PC-9 (cell line): ENCODE data around the gene OXCT1.

Experiments
- CTCF ChIP-seq: fragments of 200-600 bp; sonication (generic); conservative IDR thresholded peaks from 2 replicates; pipeline ENCODE4 v1.6.1; 2017; ENCODE audit warnings: mixed run types, antibody characterized with exemption, mild to moderate bottlenecking, moderate library complexity
- EZH2 ChIP-seq: fragments of 200-600 bp; sonication (generic); IDR thresholded peaks from 2 replicates; pipeline ENCODE4 v1.8.0; 2017; ENCODE audit warnings: antibody characterized with exemption, low read depth

- no peak for TF ChIP-seq CTCF
- TF ChIP-seq EZH2 = no peak
Measured at GRCh38 chr5:41834506-41834905, 35.7 kb downstream of the OXCT1 start.
